HL-60 (cell line): ENCODE data around the gene SERPINA4.
"Not testable (repeated sequence)": the region's sequence is repeated elsewhere in the genome, so short reads cannot be mapped to it uniquely, and the experiment has no call there.

Experiments
- DNase-seq, 2 experiments: peaks; one replicate each; pipeline ENCODE4 v3.0.0-alpha.2; 2010 to 2020; ENCODE audit warnings: low read depth in 1 of 2, low spot score in 1 of 2
- H3K27ac ChIP-seq: fragments of 250-450 bp; sonication (Bioruptor Pico); replicated peaks from 2 replicates; pipeline ENCODE4 v1.5.1; 2020; ENCODE audit warnings: mild to moderate bottlenecking, moderate library complexity
- H3K27me3 ChIP-seq: fragments of 250-450 bp; sonication (Bioruptor Pico); 2 replicates; pipeline ENCODE4 v1.5.1; 2021; ENCODE audit warnings: mild to moderate bottlenecking, moderate library complexity; ENCODE audit not compliant: insufficient read depth, poor library complexity, severe bottlenecking
- H3K4me3 ChIP-seq: replicated peaks from 2 replicates; pipeline ENCODE4 v1.5.1; 2011; ENCODE audit warnings: mild to moderate bottlenecking, control low read depth, low read length; ENCODE audit not compliant: insufficient read depth
- GABPA ChIP-seq: IDR thresholded peaks from 2 replicates; pipeline ENCODE4 v1.6.1; 2012; ENCODE audit warnings: low read depth
- POLR2AphosphoS5 ChIP-seq: IDR thresholded peaks from 2 replicates; pipeline ENCODE4 v1.6.1; 2012; ENCODE audit warnings: low read depth
- SPI1 ChIP-seq: IDR thresholded peaks from 2 replicates; pipeline ENCODE4 v1.6.1; 2012; ENCODE audit warnings: low read depth, mild to moderate bottlenecking, borderline replicate concordance
- TF ChIP-seq, protein P1 (sequence below): IDR thresholded peaks from one replicate; pipeline ENCODE4 v1.5.1; 2011; ENCODE audit warnings: low read length, control low read depth, inconsistent platforms; ENCODE audit not compliant: insufficient read depth
- TF ChIP-seq, protein P2 (sequence below): IDR thresholded peaks from 2 replicates; pipeline ENCODE4 v1.6.1; 2012; ENCODE audit warnings: low read depth; ENCODE audit not compliant: insufficient replicate concordance

Gene SERPINA4

GRCh38 chr14:94573475-94574277, 12.4 kb downstream of the SERPINA4 start:
- H3K4me3 ChIP-seq, result no peak overlapping the region
- no peak for TF ChIP-seq SPI1
- TF ChIP-seq, protein P1, sequence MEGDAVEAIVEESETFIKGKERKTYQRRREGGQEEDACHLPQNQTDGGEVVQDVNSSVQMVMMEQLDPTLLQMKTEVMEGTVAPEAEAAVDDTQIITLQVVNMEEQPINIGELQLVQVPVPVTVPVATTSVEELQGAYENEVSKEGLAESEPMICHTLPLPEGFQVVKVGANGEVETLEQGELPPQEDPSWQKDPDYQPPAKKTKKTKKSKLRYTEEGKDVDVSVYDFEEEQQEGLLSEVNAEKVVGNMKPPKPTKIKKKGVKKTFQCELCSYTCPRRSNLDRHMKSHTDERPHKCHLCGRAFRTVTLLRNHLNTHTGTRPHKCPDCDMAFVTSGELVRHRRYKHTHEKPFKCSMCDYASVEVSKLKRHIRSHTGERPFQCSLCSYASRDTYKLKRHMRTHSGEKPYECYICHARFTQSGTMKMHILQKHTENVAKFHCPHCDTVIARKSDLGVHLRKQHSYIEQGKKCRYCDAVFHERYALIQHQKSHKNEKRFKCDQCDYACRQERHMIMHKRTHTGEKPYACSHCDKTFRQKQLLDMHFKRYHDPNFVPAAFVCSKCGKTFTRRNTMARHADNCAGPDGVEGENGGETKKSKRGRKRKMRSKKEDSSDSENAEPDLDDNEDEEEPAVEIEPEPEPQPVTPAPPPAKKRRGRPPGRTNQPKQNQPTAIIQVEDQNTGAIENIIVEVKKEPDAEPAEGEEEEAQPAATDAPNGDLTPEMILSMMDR, result no peak
- TF ChIP-seq, protein P2, sequence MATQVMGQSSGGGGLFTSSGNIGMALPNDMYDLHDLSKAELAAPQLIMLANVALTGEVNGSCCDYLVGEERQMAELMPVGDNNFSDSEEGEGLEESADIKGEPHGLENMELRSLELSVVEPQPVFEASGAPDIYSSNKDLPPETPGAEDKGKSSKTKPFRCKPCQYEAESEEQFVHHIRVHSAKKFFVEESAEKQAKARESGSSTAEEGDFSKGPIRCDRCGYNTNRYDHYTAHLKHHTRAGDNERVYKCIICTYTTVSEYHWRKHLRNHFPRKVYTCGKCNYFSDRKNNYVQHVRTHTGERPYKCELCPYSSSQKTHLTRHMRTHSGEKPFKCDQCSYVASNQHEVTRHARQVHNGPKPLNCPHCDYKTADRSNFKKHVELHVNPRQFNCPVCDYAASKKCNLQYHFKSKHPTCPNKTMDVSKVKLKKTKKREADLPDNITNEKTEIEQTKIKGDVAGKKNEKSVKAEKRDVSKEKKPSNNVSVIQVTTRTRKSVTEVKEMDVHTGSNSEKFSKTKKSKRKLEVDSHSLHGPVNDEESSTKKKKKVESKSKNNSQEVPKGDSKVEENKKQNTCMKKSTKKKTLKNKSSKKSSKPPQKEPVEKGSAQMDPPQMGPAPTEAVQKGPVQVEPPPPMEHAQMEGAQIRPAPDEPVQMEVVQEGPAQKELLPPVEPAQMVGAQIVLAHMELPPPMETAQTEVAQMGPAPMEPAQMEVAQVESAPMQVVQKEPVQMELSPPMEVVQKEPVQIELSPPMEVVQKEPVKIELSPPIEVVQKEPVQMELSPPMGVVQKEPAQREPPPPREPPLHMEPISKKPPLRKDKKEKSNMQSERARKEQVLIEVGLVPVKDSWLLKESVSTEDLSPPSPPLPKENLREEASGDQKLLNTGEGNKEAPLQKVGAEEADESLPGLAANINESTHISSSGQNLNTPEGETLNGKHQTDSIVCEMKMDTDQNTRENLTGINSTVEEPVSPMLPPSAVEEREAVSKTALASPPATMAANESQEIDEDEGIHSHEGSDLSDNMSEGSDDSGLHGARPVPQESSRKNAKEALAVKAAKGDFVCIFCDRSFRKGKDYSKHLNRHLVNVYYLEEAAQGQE, result no peak
- TF ChIP-seq GABPA, result no peak
- TF ChIP-seq POLR2AphosphoS5, result no peak
- DNase-seq, result no peak
- H3K27ac ChIP-seq, result no peak overlapping the region
- H3K27me3 ChIP-seq, result no peaks in the 10 kb centered on the region

DNA sequence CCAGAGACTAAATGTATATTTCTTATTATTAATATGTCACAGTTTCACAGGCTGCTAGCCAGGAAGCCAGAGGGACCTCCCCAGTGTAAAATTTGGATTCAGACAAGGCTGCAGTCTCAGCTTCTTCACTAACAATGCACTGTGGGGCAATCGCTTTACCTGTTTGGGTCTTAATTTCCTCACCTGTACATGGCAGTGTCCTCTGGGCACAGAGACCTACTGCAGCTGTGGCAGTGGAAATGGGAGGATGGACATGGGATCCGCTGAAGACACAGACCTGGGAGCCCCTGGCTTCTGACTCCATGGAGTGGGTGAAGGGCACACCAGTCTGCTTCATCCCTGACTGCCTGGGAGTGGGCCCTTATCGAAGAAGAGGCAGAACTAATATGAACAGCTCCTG, 13.1 kb downstream of the SERPINA4 start:
- TF ChIP-seq GABPA (no peak), SPI1 (no peak), POLR2AphosphoS5 (no peak)
- TF ChIP-seq, protein P1, result no peak
- TF ChIP-seq, protein P2, result no peak

DNA sequence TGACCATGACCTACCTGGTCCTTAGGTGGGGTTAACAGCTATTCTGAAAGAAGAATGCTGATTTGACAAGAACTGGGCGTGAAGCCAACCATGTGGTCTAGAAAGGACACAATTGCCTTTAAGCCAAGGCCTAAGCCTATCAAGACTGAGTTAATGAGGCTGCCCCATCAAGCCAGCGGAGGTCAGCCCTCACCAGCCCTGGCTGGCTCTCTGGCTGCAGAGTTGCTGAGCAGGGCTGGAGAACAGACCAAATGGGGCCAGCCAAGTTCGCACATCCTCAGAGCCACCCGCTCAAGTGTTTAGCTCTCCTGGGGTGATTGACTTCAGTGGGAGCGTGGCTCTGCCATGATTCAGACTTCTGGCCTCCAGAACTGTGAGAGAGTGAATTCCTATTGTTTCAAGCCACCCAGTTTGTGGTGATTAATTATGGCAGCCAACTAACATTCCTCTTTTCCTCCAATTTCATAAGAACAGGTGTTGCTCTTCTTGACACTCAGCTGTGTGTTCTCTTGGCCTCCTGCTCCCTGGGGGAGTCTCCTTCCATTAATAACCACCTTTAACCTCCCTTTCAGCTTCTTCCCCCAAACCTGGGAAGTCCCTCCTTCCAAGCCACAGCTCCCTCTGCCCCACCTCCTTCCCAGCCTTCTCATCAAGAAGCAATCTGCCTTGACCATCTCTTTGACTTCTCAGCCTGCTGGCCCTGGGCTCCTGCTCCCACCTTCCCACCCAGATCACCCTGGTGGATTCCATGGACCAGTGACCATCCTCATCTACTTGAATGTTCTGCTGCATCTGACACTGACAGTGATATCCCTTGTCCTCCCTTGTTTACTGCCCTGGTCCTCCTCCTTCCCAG, 14.7 kb downstream of the SERPINA4 start:
- DNase-seq, result no peak
- Histone ChIP-seq H3K27ac (no peak overlapping the region), H3K27me3 (no peaks in the 10 kb centered on the region), H3K4me3 (no peak overlapping the region)
- TF ChIP-seq POLR2AphosphoS5, result no peak
- TF ChIP-seq GABPA, result no peak
- no peak for TF ChIP-seq SPI1
- TF ChIP-seq, protein P1, result no peak
- TF ChIP-seq, protein P2, result no peak

More for the DNA sequence above, 13.1 kb downstream of the SERPINA4 start:
- DNase-seq, result no peak
- Histone ChIP-seq H3K27me3 (no peaks in the 10 kb centered on the region), H3K4me3 (no peak overlapping the region), H3K27ac (no peak overlapping the region)

- not testable (repeated sequence) for H3K4me3 ChIP-seq, DNase-seq, H3K27ac ChIP-seq, H3K27me3 ChIP-seq
These were observed 16.2 kb downstream of the SERPINA4 start for GRCh38 chr14:94577472-94577871.
